K562 (cell line): ENCODE results near the gene CDC6. TPM values are rescaled to one million over a fixed set of nuclear protein-coding genes. Genes with fewer than 3 reads are reported as not detected.

Experiments
- E2F3 ChIP-seq: fragments of 250-450 bp; sonication (Bioruptor Pico); IDR thresholded peaks from 2 replicates; pipeline ENCODE4 v1.4.0; 2020; ENCODE audit warnings: mild to moderate bottlenecking
- HNRNPLL ChIP-seq: fragments of 200-400 bp; formaldehyde crosslinking; IDR thresholded peaks from 2 replicates; pipeline ENCODE4 v1.6.1; 2017; ENCODE audit warnings: low read length, low read depth, mild to moderate bottlenecking; ENCODE audit not compliant: poor library complexity, severe bottlenecking
- MAFG ChIP-seq: fragments of 450-650 bp; conservative IDR thresholded peaks from 2 replicates; pipeline ENCODE4 v1.6.1; 2016; ENCODE audit warnings: missing genetic modification characterization, missing compliant biosample characterization
- SMARCA4 ChIP-seq: fragments of 450-650 bp; IDR thresholded peaks from 2 replicates; pipeline ENCODE4 v1.6.1; 2016
- TSHZ1 ChIP-seq: fragments of 250-450 bp; sonication (Bioruptor Pico); IDR thresholded peaks from 2 replicates; pipeline ENCODE4 v1.4.0; 2020; ENCODE audit warnings: mild to moderate bottlenecking, moderate library complexity
- ZNF318 ChIP-seq, 2 experiments: fragments of 450-650 bp; IDR thresholded peaks; 2 replicates each; pipeline ENCODE4 v1.6.1; 2016; ENCODE audit warnings: mild to moderate bottlenecking in 2 of 2, borderline replicate concordance in 1 of 2, low read depth in 1 of 2, moderate library complexity in 1 of 2
- ZNF586 ChIP-seq: fragments of 450-650 bp; formaldehyde crosslinking; conservative IDR thresholded peaks from 2 replicates; pipeline ENCODE4 v1.4.0; 2020; ENCODE audit warnings: mild to moderate bottlenecking, moderate library complexity
- polyA plus RNA-seq, 8 experiments: library from polyadenylated mRNA; depleted of rRNA in 4 of 8; stranded (reverse) in 5 of 8; unstranded in 3 of 8; fragments of >200 nt; fragmentation: Nextera tagmentation in 2 of 8; fragmentation: Illumina TruSeq in 1 of 8; extraction: Ambion mirVana in 2 of 8; extraction: Trizol in 1 of 8; gene quantifications; 2 replicates each; pipeline versions ENCODE4 v1.2.1 to v1.2.3, GENCODE V29; 2011 to 2014; ENCODE audit warnings: inconsistent platforms in 1 of 8, missing spikeins in 1 of 8
- total RNA-seq, 7 experiments: library from RNA; depleted of rRNA in 6 of 7; stranded (reverse); fragments of >200 nt in 6 of 7; fragmentation: Illumina TruSeq in 2 of 7; extraction: Trizol in 2 of 7; gene quantifications; 2 replicates each; pipeline versions ENCODE4 v1.2.1 to v1.2.3, GENCODE V29; 2011 to 2021; ENCODE audit warnings: low replicate concordance in 1 of 7
- TF ChIP-seq, protein P1 (sequence below): sonication (generic); formaldehyde crosslinking; IDR thresholded peaks from 2 replicates; pipeline ENCODE4 v1.8.0; 2023; ENCODE audit warnings: missing genetic modification reagents, mild to moderate bottlenecking, borderline replicate concordance

Gene CDC6
- total and polyA plus RNA-seq, 9 of the 15 experiments (the other 6 are each of a cell fraction or from before 2014, with no cell fraction given): 29.6 to 141 (median 106) TPM

DNA sequence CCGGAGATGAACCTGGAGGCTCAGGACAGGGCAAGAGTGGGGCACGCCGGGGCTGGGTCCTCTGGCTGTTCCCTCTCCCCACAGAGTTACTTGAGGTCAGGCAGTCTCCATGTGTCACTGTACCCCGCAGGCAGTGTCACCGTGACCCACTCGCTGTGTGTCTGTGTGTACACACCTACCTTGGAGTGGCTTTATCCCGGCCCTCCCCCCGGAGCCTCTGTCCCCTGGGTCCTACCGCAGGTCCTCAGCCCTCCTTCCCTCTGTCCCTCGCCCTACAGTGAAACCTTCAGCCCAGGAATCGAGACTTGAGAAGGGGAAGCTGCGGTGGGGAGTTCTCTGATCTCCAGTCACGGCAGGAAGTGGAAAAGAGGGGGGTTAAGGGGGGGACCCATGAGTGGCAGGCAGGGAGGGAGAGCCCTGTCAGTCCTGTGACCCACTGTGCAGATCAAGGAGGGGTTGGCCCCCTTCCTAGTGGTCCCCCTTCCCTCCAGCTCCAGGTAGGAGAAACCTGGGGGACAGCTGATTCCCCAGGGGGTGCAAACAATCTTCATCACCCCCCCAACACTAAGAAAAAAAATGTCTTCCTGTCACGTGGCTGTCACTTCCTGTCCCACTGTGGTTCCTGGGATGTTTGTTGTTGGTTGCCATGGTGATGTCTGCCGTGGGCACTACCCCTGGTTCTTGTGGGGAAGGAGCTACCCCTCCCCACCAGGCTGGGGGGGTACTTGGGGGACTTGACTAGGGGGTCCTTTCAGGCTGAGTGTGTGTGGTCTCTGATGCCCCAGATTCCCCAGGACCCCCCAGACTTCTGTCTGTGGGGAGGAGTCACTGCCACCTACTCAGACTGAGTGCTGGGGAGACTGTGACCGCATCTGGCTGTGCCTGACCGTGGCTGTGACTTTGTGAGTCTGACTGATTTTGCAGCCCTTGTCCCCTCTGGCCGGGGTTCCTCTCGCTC is 35.0 kb downstream of the CDC6 start (continued):
- TF ChIP-seq ZNF318 (IDR thresholded peaks at IDR 0.05; ENCODE audit: borderline replicate concordance in 1 of 2, low read depth in 1 of 2) (no peak), E2F3 (CRISPR knock-in tag) (no peak), ZNF586 (CRISPR knock-in tag) (no peak), TSHZ1 (no peak), SMARCA4 (peak; percentile 44; the same call in 1 of the 2 replicates), HNRNPLL (peak; percentile 22), MAFG (tag) (no peak)
- TF ChIP-seq, protein P1, sequence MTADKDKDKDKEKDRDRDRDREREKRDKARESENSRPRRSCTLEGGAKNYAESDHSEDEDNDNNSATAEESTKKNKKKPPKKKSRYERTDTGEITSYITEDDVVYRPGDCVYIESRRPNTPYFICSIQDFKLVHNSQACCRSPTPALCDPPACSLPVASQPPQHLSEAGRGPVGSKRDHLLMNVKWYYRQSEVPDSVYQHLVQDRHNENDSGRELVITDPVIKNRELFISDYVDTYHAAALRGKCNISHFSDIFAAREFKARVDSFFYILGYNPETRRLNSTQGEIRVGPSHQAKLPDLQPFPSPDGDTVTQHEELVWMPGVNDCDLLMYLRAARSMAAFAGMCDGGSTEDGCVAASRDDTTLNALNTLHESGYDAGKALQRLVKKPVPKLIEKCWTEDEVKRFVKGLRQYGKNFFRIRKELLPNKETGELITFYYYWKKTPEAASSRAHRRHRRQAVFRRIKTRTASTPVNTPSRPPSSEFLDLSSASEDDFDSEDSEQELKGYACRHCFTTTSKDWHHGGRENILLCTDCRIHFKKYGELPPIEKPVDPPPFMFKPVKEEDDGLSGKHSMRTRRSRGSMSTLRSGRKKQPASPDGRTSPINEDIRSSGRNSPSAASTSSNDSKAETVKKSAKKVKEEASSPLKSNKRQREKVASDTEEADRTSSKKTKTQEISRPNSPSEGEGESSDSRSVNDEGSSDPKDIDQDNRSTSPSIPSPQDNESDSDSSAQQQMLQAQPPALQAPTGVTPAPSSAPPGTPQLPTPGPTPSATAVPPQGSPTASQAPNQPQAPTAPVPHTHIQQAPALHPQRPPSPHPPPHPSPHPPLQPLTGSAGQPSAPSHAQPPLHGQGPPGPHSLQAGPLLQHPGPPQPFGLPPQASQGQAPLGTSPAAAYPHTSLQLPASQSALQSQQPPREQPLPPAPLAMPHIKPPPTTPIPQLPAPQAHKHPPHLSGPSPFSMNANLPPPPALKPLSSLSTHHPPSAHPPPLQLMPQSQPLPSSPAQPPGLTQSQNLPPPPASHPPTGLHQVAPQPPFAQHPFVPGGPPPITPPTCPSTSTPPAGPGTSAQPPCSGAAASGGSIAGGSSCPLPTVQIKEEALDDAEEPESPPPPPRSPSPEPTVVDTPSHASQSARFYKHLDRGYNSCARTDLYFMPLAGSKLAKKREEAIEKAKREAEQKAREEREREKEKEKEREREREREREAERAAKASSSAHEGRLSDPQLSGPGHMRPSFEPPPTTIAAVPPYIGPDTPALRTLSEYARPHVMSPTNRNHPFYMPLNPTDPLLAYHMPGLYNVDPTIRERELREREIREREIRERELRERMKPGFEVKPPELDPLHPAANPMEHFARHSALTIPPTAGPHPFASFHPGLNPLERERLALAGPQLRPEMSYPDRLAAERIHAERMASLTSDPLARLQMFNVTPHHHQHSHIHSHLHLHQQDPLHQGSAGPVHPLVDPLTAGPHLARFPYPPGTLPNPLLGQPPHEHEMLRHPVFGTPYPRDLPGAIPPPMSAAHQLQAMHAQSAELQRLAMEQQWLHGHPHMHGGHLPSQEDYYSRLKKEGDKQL (CRISPR knock-in tag): no peak
